Testis (tissue), 3 donors: ENCODE results near the gene HSF5. TPM values are rescaled to one million over a fixed set of nuclear protein-coding genes. Genes with fewer than 3 reads are reported as not detected.

ENCODE experiments used
- DNase-seq: peaks from one replicate; pipeline ENCODE4 v3.0.0-alpha.2; 2019
- H3K27ac ChIP-seq, 2 donors: fragments of 200-600 bp; sonication (generic); one replicate each; pipeline ENCODE4 v1.5.1; 2019
- H3K27me3 ChIP-seq: fragments of 200-600 bp; sonication (generic); one replicate; pipeline ENCODE4 v1.5.1; 2019
- H3K36me3 ChIP-seq: fragments of 200-600 bp; sonication (generic); one replicate; pipeline ENCODE4 v1.5.1; 2017; ENCODE audit warnings: low read depth; ENCODE audit errors: missing control alignments
- H3K4me1 ChIP-seq: fragments of 200-600 bp; sonication (generic); one replicate; pipeline ENCODE4 v1.5.1; 2019
- H3K4me3 ChIP-seq, 2 donors: fragments of 200-600 bp; sonication (generic); one replicate each; pipeline ENCODE4 v1.5.1; 2017 to 2019
- H3K9me3 ChIP-seq: fragments of 200-600 bp; sonication (generic); one replicate; pipeline ENCODE4 v1.5.1; 2017
- POLR2A ChIP-seq: fragments of 450-650 bp; IDR thresholded peaks from one replicate; pipeline ENCODE4 v1.6.1; 2017; ENCODE audit warnings: antibody characterized with exemption, mild to moderate bottlenecking, moderate library complexity
- WGBS, 2 donors: methylation state at CpG; one replicate each; pipeline ENCODE4 v1.1.5; 2018; 5-methylcytosine and 5-hydroxymethylcytosine counted together
- intact Hi-C: fragments of 100-400 bp; cut with DNase I; formaldehyde crosslinking; loops from one replicate; pipeline ENCODE4 v1.15.1; 2023; ENCODE audit warnings: low total_unique reads
- polyA plus RNA-seq: library from polyadenylated mRNA; stranded (reverse); fragments of 350-450 nt; fragmentation: Illumina TruSeq; extraction: RNeasy Lipid Tissue Mini Kit (QIAGEN cat#74804); gene quantifications from one replicate; pipeline ENCODE4 v1.2.3, GENCODE V29; 2014; ENCODE audit warnings: low read depth, low replicate concordance; ENCODE audit not compliant: insufficient read depth
- total RNA-seq, 2 donors: library from RNA; depleted of rRNA; stranded (reverse); fragments of >200 nt; gene quantifications; one replicate each; pipeline ENCODE4 v1.2.3, GENCODE V29; 2016
- TF ChIP-seq, protein P1 (sequence below), 3 experiments: fragments of 450-650 bp in 2 of 3; fragments of 200-600 bp in 1 of 3; sonication (generic) in 1 of 3; IDR thresholded peaks; one replicate each; pipeline ENCODE4 v1.5.1; 2016 to 2019; ENCODE audit warnings: antibody characterized with exemption in 3 of 3, mild to moderate bottlenecking in 2 of 3, moderate library complexity in 1 of 3

The HSF5 gene
- total and polyA plus RNA-seq, 3 donors from 2014 or later, result 40.0 to 119 (median 57.8) TPM

DNA sequence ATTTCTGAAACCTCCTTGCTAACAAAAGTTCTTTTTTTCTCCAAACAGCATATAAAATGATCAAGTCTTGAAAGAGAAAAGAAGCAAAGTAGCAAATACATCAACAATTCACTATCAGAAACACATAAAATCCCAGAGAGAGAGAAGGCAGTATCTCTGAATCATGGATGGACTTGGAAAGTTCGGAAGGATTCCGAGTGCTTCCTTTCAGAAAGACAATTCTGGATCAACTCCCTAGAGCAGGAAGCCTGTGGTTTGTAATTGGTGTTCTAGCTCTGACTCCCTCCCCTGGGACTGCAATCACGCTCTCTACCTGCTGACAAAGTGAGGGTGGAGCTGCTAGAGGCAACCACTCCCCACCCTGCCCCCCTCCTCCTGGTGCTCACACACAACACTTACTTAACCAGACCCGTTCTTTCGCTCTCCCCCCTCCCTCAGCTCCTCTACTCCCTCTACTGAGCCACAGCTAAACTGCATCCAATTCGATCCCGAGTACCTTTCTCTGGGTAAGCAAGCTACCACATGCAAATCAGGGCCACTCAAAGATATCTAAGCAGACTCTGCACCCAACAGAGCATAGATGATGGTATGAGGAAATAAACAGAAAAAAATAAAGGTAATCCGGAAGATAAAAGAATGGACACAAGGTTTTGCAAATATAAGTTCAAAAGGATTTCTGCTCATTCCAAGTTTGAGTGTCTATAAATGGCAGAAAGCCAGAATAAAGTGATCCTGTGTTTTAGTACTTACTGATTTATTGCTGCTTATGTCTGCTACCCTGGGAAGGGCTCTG is 70.7 kb downstream of the HSF5 start, which contains the start of gene RNF43:
Gene RNF43 (minus strand): TSS at position 235 of the 793 bp plus-strand sequence. CDS start 1,957 bp downstream, outside the sequence.
- intact Hi-C loops, result no loop called here
- Histone ChIP-seq H3K27ac (peak within 1 kb of the TSS; percentile 69 to 75), H3K4me3 (peak within 1 kb of the TSS in 1 of 2 donors; percentile 53), H3K27me3 (no peaks in the 10 kb centered on the region), H3K9me3 (no peaks in the 10 kb centered on the region), H3K36me3 (no peaks in the 10 kb centered on the region), H3K4me1 (no peaks in the 10 kb centered on the region)
- WGBS, 2 donors, result 5 to 6% methylated on average over 8 of the region's 8 CpGs
- TF ChIP-seq, protein P1, sequence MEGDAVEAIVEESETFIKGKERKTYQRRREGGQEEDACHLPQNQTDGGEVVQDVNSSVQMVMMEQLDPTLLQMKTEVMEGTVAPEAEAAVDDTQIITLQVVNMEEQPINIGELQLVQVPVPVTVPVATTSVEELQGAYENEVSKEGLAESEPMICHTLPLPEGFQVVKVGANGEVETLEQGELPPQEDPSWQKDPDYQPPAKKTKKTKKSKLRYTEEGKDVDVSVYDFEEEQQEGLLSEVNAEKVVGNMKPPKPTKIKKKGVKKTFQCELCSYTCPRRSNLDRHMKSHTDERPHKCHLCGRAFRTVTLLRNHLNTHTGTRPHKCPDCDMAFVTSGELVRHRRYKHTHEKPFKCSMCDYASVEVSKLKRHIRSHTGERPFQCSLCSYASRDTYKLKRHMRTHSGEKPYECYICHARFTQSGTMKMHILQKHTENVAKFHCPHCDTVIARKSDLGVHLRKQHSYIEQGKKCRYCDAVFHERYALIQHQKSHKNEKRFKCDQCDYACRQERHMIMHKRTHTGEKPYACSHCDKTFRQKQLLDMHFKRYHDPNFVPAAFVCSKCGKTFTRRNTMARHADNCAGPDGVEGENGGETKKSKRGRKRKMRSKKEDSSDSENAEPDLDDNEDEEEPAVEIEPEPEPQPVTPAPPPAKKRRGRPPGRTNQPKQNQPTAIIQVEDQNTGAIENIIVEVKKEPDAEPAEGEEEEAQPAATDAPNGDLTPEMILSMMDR (IDR thresholded peaks at IDR 0.05), result peak; percentile 70 to 83 (median 71)
- TF ChIP-seq POLR2A, result no peak
- peak; percentile 98 for DNase-seq

DNA sequence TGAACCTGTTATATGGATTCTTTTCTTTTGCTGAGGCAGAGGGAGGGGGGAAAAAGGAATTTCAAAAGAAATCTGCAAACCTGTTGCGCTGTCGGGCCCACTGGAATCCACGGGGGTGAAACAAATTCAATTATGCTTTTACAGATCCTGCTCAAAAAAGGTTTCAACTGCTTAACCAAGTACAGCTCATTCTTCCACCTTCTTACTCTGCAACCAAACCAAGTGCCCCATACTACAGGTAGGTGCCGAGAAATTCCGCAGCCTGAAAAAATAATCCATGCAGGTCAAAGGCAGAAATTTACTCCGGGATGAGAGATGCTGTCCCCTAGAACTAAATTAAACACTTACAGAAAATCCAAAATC is 71.3 kb downstream of the HSF5 start:
- 32 to 41% methylated on average over 6 of the region's 6 CpGs for WGBS, 2 donors
- Histone ChIP-seq H3K4me3 (peak overlapping the region in 1 of 2 donors; percentile 53), H3K27me3 (no peaks in the 10 kb centered on the region), H3K9me3 (no peaks in the 10 kb centered on the region), H3K36me3 (no peaks in the 10 kb centered on the region), H3K4me1 (no peaks in the 10 kb centered on the region), H3K27ac (peak overlapping the region; percentile 69 to 75)
- TF ChIP-seq POLR2A, result no peak
- TF ChIP-seq, protein P1 (IDR thresholded peaks at IDR 0.05), result no peak
- intact Hi-C loops, result no loop called here
- DNase-seq, result no peak

DNA sequence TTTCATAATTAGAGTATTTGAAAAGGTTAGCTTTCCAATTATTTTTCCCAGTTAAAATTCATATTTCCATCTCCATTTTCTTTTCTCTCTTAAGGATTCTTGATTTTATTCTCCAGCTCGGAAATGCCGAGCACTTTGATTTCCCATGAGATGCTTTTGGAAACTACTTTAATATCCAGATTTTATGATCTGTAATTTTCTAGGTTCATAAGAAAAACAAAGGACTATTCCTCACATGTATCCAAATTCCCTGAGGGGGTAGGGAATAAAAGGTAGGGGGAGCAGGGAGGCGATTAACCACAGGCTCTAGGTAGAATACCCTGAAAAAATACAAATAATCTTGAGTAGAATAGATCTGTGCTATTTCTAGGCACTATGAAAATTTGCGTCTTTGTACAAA is 71.8 kb downstream of the HSF5 start:
- WGBS, 2 donors, result 53 to 58% methylated on average over 4 of the region's 4 CpGs
- TF ChIP-seq, protein P1 (IDR thresholded peaks at IDR 0.05), result no peak
- no peak for TF ChIP-seq POLR2A
- Histone ChIP-seq H3K27me3 (no peaks in the 10 kb centered on the region), H3K9me3 (no peaks in the 10 kb centered on the region), H3K4me3 (peak overlapping the region in 1 of 2 donors; percentile 53), H3K27ac (peak overlapping the region; percentile 69 to 75), H3K4me1 (no peaks in the 10 kb centered on the region), H3K36me3 (no peaks in the 10 kb centered on the region)
- intact Hi-C loops, result no loop called here
- no peak for DNase-seq

DNA sequence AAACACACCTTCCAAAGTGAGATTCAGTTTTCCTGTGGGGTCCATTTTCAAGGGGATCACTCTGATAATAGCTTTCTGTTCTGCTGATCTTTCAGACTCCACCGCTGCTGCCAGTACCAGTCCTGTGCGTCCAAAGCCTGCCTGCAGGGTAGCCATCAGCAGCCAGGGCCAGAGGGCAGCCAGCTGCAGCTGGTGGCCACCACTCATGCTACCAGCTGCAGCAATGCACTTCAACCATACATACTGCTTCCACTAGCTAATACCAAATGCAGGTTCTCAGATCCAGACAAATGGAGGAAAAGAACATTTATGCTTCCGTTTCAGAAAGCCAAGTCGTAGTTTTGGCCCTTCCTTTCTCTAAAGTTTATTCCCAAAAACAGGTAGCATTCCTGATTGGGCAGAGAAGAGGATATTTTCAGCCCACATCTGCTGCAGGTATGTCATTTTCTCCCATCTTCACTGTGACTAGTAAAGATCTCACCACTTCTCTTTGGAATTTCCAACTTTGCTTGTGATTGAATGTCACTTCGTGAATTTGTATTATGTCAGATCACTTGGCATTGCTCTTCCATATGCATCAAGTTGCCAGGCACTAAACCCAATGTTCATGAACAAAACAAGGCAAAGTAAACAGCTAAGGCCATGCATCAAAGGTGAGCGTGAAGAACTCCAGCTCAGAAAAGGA is 72.7 kb downstream of the HSF5 start:
- WGBS, 2 donors, result 63 to 79% methylated on average over 6 of the region's 6 CpGs
- H3K9me3 ChIP-seq, result no peaks in the 10 kb centered on the region
- TF ChIP-seq POLR2A, result no peak
- TF ChIP-seq, protein P1 (IDR thresholded peaks at IDR 0.05), result peak in 1 of 3 experiments; percentile 12
- DNase-seq, result peak; percentile 71
- peak overlapping the region in 1 of 2 donors; percentile 14 for H3K4me3 ChIP-seq
- intact Hi-C loops, result no loop called here
- no peaks in the 10 kb centered on the region for H3K4me1 ChIP-seq
- no peaks in the 10 kb centered on the region for H3K27me3 ChIP-seq
- H3K36me3 ChIP-seq, result no peaks in the 10 kb centered on the region
- no peak overlapping the region for H3K27ac ChIP-seq
